ENCODE results near the gene ADCY5.

Gene ADCY5

GRCh38 chr3:123343296-123344174 is 105.4 kb downstream of the ADCY5 start:
- no peak for DNase-seq (ENCODE audit: low read depth, low spot score)
- no peak overlapping the region for H3K4me3 ChIP-seq (ENCODE audit: low read depth, low read length)
- CTCF ChIA-PET, result interaction anchor here (0.6 to 3.4 kb wide), 5 partner anchors 14 to 216 kb away, joined by 3 to 9 read pairs (median 4); no protein-coding TSS in a partner anchor
- no peak for TF ChIP-seq CTCF (IDR thresholded peaks at IDR 0.05; ENCODE audit: insufficient read depth, low read length, missing control alignments)
- POLR2A ChIA-PET, result no interaction called here

DNA sequence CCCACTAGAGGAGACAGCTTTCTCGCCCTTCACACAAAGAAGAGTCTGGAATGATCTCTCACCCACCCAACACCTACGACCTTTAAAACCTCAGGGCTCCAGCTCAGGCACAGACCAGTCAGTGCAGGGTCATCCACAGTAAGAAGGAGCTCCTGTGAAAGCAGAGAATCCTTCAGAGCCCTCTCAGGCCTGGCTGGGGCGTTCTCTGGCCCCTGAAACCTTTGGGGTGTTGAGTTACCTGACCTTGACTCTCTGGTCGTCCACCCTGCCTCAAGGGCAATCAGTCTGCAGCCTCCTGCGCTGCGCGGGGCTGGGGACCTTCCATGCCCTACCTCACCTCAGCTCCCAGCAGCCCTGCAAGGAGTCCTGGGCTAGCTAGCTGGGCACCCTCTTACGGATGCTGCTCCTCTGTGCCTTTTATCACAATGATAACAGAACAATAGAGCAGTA is 106.2 kb downstream of the ADCY5 start:
- no peak overlapping the region for H3K4me3 ChIP-seq (ENCODE audit: low read depth, low read length)
- no peak for TF ChIP-seq CTCF (IDR thresholded peaks at IDR 0.05; ENCODE audit: insufficient read depth, low read length, missing control alignments)
- no peak for DNase-seq (ENCODE audit: low read depth, low spot score)
- POLR2A ChIA-PET, result no interaction called here
- CTCF ChIA-PET, result interaction anchor here (0.6 to 3.4 kb wide), 4 partner anchors 13 to 216 kb away, joined by 3 to 9 read pairs (median 4); no protein-coding TSS in a partner anchor

GRCh38 chr3:123341871-123342630 is 106.8 kb downstream of the ADCY5 start:
- no peak for DNase-seq (ENCODE audit: low read depth, low spot score)
- no peak overlapping the region for H3K4me3 ChIP-seq (ENCODE audit: low read depth, low read length)
- ChIA-PET CTCF (interaction anchor here (1.2 to 3.4 kb wide), 5 partner anchors 12 to 147 kb away, joined by 3 to 11 read pairs (median 3); no protein-coding TSS in a partner anchor), POLR2A (no interaction called here)
- TF ChIP-seq CTCF (IDR thresholded peaks at IDR 0.05; ENCODE audit: insufficient read depth, low read length, missing control alignments), result no peak

GRCh38 chr3:123340336-123340735 is 108.6 kb downstream of the ADCY5 start:
- no peak for TF ChIP-seq CTCF (IDR thresholded peaks at IDR 0.05; ENCODE audit: insufficient read depth, low read length, missing control alignments)
- ChIA-PET POLR2A (no interaction called here), CTCF (interaction anchor here (1.4 to 2.4 kb wide), 2 partner anchors 10 to 149 kb away, joined by 3 to 11 read pairs; no protein-coding TSS in a partner anchor)
- no peak for DNase-seq (ENCODE audit: low read depth, low spot score)
- H3K4me3 ChIP-seq (ENCODE audit: low read depth, low read length), result no peak overlapping the region

GRCh38 chr3:123339302-123339701 is 109.6 kb downstream of the ADCY5 start:
- CTCF ChIA-PET, result interaction anchor here (1.2 to 1.4 kb wide), 2 partner anchors 10 to 150 kb away, joined by 5 to 6 read pairs; no protein-coding TSS in a partner anchor
- POLR2A ChIA-PET, result no interaction called here
- TF ChIP-seq CTCF (IDR thresholded peaks at IDR 0.05; ENCODE audit: insufficient read depth, low read length, missing control alignments), result no peak
- no peak overlapping the region for H3K4me3 ChIP-seq (ENCODE audit: low read depth, low read length)
- DNase-seq (ENCODE audit: low read depth, low spot score), result no peak

All from AG04449 (cell line).